NCI-H2029 (cell line): ENCODE data around the gene INPP5F.

Experiments
- DNase-seq: peaks from one replicate; lab custom pipeline; 2025; lab: John Stamatoyannopoulos, UW

Gene INPP5F

GRCh38 chr10:119818889-119819270 lies 93.0 kb downstream of the INPP5F start:
- DNase-seq: no peak

- DNase-seq: no peak
These were observed 95.3 kb downstream of the INPP5F start for GRCh38 chr10:119821182-119821581.

DNA sequence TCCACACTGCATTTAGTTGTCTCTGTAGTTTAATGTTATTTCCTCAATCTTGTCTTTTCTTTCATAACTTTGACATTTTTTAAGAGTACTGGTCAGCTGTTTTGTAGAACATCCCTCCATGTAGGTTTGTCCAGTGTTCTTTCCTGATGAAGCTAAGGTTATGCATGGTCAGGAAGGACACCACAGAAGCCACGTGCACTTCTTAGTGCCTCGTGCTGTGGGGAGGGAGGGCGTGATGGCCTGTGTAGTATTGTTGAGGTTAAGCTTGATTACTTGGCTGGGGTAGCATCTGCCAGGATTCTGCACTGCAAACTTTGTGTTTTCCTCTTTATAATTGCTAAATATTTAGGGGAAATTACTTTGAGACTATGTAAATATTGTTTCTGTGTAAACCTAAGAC lies 98.4 kb downstream of the INPP5F start:
- no peak for DNase-seq

DNA sequence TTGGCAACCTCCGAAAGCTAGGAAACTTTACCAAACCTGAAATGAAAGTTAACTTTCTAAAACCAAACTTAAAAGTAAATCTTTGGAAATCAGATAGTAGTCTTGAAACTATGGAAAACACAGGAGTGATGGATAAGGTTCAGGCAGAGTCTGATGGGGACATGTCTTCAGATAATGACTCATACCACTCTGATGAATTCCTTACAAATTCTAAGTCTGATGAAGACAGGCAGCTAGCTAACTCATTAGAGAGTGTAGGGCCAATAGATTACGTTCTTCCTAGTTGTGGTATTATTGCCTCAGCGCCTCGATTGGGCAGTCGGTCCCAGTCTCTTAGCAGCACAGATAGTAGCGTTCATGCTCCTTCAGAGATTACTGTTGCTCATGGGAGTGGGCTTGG lies 100.9 kb downstream of the INPP5F start:
- no peak for DNase-seq

DNA sequence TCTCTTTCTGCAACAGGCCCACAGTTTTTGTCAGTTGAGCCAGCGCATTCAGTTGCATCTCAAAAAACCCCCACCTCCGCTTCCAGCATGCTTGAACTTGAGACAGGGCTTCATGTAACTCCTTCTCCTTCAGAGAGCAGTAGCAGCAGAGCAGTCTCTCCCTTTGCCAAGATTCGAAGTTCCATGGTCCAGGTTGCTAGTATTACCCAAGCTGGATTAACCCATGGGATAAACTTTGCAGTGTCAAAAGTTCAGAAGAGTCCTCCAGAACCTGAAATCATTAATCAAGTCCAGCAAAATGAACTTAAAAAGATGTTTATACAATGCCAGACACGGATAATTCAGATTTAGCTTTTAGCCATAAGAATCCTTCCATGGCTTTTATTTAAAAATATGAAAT lies 101.6 kb downstream of the INPP5F start:
- no peak for DNase-seq

- DNase-seq: no peak
These were observed 103.6 kb downstream of the INPP5F start for GRCh38 chr10:119829429-119829828.

- DNase-seq: no peak
These were observed 105.0 kb downstream of the INPP5F start for GRCh38 chr10:119830851-119831250.

- no peak for DNase-seq
These were observed 105.8 kb downstream of the INPP5F start for GRCh38 chr10:119831656-119832055.

GRCh38 chr10:119832951-119833350 lies 107.1 kb downstream of the INPP5F start:
- no peak for DNase-seq

GRCh38 chr10:119834188-119834587 lies 108.3 kb downstream of the INPP5F start:
- DNase-seq: no peak

DNA sequence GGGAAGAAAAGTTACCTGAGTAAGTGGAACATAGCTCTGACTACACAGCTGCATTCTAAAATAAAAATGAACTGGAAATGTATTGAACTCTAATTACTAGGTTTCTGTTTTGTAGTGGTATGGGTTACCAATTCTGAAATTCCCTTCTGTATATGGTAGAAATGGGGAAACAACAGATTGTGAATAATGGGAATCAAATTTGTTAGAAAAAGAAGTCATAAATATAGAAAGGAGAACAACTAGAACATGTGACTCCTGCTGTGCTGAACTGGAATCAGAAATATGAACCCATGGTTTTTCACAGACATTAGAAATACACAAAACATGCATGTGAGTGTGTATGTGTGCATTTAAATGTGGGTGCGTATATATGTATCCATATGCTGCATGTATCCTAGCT lies 119.8 kb downstream of the INPP5F start:
- DNase-seq: no peak

DNA sequence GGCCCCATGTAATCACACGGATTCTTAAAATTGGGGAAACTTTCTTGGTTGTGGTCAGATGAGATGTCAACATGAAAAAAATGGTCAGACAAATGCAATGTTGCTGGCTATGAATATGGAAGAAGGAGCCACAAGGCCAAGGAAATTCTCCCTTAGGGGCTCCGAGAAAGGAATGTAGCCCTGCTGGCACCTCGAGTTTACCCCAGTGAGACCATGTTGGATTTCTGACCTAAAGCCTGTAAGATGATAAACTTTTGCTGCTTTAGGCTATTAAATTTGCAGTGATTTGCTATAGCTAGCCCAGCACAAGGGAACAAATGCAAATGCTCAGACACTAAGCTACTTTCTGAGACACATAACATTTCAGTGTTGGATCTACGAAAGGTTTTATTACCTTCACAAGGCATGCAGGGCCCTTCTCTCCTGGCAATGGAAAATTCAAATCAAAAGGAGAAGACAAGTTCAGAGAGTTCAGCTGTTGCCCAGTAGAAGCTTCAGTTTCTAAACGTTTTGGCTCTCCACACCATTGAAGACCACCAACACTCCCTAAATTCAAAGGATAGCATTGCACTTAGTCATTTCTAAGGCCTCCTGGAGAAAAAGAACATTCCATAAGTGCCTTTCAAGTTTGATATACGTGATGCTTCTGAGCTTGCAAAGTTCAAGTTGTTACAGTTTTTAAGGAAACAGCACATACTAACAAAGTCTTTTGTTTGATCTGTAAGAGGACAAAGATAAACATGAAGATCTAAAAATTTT lies 123.4 kb downstream of the INPP5F start:
- no peak for DNase-seq

- DNase-seq: no peak
These were observed 124.1 kb downstream of the INPP5F start for GRCh38 chr10:119849944-119850343.

- DNase-seq: no peak
These were observed 126.4 kb downstream of the INPP5F start for GRCh38 chr10:119852277-119852676.

DNA sequence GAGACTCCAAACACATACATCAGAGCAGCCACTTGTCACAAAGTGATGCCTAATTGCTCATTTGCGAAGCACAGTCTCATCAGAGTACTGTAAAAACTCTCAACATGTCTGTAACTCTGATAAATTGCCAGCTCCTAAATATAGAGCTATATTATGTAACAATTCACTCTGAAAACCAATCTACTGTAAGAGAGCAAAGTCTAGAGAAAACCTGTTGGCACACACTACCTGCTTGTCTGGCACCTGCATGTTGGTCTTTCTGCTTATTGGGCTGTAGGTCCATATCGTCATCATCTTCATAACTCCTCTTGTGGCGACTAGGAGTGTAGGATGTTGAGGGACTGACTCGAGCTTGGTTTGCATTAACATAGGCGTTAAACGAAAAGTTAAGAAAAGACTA lies 127.0 kb downstream of the INPP5F start:
- no peak for DNase-seq

DNA sequence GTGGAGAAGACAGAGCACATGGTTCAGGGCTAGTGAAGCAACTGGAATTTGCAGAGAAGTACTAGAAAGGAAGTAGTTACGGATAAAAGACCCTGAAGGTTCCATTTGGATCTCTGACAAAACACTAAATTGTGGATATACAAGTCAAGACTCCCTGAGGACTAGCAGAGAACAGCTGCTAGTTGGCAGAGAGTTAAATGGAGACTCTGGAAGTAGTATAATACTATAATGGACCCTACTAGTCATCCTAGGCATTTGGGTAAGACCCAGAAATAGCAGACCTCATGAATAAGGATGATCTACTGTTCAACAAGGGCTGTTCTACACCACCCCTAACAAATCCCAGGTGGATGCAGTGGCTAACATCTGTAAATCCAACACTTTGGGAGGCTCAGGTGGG lies 127.7 kb downstream of the INPP5F start:
- DNase-seq: no peak

GRCh38 chr10:119858063-119858462 lies 132.2 kb downstream of the INPP5F start:
- DNase-seq: no peak

DNA sequence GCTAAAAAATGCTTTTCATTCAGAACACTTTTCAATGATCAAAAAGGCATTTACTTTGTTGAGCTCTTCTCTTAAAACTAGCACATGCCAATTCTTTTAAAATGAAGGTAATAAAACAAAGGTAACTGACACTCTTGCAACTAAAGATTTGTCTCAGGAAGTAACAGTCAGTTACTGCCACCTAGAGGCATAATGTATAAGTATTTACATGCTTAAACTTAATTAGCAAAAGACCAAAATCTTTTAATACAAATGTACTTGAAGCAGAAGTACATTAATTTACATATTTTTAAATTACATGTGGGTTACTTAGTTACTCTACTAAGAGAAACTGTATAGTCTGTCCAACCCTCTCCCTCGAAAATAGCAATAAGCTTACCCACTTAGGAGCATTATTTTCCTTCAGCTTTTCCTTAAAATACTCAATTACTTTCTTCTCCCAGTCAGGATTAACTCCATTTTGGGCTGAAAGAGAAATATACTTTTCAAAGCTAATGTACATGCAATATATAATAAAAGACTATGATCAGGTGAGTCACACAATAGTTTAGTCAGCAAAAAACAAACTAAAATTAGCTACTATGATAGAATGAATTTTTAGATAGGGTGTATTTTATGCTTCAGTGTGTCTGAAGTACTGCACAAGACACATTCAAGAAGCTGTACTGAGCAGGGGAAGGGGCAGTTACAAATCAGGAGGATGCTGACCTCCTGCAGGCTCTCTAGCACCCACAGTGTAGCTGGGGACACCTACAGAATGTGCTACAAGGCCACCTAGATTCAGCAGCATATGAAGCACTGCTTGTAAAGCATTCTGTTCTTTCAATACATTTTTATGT lies 133.8 kb downstream of the INPP5F start:
- no peak for DNase-seq

DNA sequence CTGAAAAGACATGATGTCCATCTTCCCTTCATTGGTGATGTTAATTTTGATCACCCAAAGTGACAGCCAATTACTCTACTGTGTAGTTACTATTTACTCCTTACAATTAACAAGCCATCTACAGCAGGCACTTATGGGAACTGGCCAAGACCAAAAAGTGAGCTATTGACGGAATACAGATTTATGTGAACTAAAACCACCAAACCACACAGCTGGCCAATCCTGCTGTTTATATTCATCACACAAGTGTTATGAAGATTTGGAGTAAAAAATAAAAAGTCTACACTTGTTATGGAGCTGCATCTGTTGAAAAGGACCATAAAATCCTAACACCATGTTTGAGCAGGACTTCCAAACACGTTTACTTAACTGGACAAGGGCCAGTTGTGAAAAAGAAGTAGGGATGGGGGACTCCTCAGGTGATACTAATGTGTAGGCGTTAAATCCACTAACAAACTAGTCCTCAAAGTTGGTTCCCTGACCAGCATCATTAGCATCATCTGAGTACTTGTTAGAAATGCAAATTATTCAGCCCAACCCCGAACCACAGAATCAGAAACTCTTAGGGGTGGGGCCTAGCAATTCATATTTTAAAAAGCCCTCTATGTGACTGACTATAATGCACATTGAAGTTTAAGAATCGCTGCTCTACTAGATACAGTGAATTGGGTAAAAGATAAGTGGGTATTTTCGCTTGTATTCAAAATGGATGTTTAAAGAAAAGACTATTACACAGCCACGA lies 135.2 kb downstream of the INPP5F start:
- no peak for DNase-seq

DNA sequence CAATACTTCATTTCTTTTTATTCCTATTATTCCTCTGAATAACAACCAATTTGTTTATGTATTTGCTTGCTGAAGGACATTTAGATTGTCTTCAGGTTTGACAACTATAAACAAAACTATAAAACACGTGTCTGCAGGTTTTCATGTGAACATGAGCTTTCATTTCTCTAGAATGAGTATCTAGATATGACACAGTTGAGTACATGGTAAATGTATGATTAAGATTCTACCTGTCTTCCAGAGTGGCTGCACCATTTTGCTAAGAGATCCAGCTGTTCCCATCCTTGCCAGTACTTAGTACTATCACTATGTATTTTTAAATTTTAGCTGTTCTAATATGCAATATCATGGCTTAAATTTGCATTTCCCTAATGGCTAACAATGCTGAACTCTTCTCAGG lies 136.7 kb downstream of the INPP5F start:
- DNase-seq: no peak

DNA sequence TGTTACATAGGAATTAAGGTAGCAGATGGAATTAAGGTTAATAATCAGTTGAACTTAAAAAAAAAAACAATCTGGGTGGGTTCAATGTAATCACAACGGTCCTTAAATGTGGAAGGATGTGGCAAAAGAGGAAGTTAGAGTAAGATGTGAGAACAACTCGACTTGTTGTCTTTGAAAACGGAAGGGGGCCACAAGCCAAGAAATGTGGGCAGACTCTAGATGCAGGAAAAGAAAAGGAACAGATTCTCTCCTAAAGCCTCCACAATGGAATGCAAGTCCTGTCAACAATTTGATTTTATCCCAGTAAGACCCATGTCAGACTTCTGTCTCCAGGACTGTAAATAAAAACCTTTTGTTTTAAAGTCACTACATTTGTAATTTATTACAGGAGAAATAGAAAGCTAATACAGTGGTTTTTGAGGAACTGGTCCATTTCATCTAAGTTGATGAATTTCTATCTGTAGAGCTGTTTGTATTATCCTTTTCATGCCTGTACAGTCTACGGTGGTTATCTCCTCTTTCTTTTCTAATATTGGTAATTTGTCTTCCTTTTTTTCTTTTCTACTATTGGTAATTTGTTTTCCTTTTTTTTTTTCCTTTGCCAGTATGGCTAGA lies 138.2 kb downstream of the INPP5F start:
- DNase-seq: no peak

GRCh38 chr10:119865699-119866240 lies 139.9 kb downstream of the INPP5F start:
- no peak for DNase-seq
